Spleen (tissue), 7 donors: ENCODE results near the gene PASD1.
"Not testable (repeated sequence)": the region's sequence is repeated elsewhere in the genome, so short reads cannot be mapped to it uniquely, and the experiment has no call there.

ENCODE experiments used
- CTCF ChIP-seq, 11 experiments: fragments of 200-600 bp in 7 of 11; fragments of 450-650 bp in 4 of 11; sonication (generic) in 4 of 11; IDR thresholded peaks in 8 of 11; conservative IDR thresholded peaks in 3 of 11; 1 replicate in 7 of 11; 2 replicates in 4 of 11; pipeline versions ENCODE4 v1.4.0 to v1.8.0; 2016 to 2021; ENCODE audit warnings: antibody characterized with exemption in 11 of 11, inconsistent platforms in 4 of 11, mild to moderate bottlenecking in 1 of 11
- POLR2A ChIP-seq, 3 donors: fragments of 450-650 bp; IDR thresholded peaks; one replicate each; pipeline ENCODE4 v1.5.1; 2017; ENCODE audit warnings: antibody characterized with exemption in 3 of 3, mild to moderate bottlenecking in 1 of 3
- POLR2AphosphoS5 ChIP-seq, 3 donors: sonication (generic); formaldehyde crosslinking; IDR thresholded peaks; one replicate each; pipeline ENCODE4 v1.5.1; 2017; ENCODE audit warnings: antibody characterized with exemption in 3 of 3
- donor health status: DM: no; HTN: no; CAD: no; lungs with moderate emphysema.
- donor health status: DM: no; HTN: no; CAD: no.
- donor health status: DM: no; HTN: no; CAD: no.

GRCh38 chrX:151697082-151697481 lies 133.6 kb downstream of the PASD1 start:
- TF ChIP-seq POLR2AphosphoS5 (IDR thresholded peaks at IDR 0.05); CTCF (IDR thresholded peaks at IDR 0.05 in 8 of 11, conservative IDR thresholded peaks at IDR 0.05 in 3 of 11); POLR2A (IDR thresholded peaks at IDR 0.05): not testable (repeated sequence)
